Measurements from ENCODE around the gene KMT2C.

DNA sequence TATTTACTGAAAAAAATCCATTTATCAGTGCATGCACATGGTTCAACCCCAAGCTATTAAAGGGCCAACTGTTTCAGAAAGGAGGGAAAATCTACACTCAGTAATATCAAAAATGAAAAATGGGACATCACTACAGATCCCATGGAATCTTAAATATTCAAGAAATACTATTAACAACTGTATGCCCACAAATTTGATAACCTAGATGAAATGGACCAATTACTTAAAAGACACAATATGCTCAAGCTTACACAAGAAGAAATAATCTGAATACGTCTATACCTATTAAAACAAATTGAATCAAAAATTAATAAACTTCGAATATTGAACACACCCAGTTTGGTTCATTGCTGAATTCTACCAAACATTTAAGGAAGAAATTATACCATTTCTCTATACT is 87.9 kb downstream of the KMT2C start:
- TF ChIP-seq CTCF (IDR thresholded peaks at IDR 0.05; ENCODE audit: low read depth, low read length, missing input control) (no peak), JUND (IDR thresholded peaks at IDR 0.05) (no peak), NR2F2 (IDR thresholded peaks at IDR 0.05) (no peak), MAX (IDR thresholded peaks at IDR 0.05) (no peak)
- TF ChIP-seq, protein P1, sequence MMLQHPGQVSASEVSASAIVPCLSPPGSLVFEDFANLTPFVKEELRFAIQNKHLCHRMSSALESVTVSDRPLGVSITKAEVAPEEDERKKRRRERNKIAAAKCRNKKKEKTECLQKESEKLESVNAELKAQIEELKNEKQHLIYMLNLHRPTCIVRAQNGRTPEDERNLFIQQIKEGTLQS (IDR thresholded peaks at IDR 0.05) = no peak

Data from liver (tissue), 3 donors.